GM11168 (cell line): ENCODE measurements around the gene DNAJC5.

ENCODE experiments used
- in situ Hi-C: fragments of 300-500 bp; cut with MboI; formaldehyde crosslinking; loops from one replicate; pipeline ENCODE4 v1.12.0; 2022; ENCODE audit warnings: low sequenced_read_pairs; ENCODE audit not compliant: unreplicated experiment

DNAJC5 gene

DNA sequence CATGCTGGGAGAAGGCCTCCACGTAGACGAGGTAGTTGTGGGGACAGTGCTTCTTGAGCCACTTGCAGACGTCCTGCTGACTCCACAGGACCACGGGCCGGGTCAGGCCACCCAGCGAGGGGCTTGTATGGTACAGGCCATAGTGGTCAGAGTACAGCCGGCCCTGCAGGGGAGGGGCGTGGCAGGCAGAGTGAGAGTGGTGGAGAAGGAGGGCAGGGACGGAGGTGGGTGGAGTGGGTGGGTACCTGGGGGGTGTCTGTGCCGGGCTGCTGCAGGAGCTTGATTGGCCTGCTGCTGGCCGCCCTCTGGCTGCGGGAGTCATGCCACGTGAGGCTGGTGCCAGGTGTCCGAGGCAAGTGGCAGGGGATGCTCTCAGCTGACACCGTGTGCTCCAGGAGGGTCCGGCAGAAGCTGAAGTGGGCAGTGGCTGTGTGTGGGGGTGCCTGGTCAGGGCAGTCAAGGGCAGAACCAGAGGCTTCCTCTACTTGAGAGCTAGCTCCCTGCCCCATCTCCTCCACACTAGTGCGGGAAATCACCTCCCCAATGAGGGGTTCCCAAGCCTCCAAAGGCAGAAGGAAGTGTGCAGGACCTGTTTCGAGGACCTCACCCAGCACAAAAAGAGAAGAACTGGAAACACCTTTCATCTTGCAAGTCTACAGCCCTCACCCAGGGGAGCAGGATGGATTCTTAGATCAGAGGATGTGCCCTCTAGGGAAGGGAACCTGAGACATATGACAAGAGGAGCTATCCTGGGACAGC, 82.2 kb downstream of the DNAJC5 start:
- in situ Hi-C loops = no loop called here

DNA sequence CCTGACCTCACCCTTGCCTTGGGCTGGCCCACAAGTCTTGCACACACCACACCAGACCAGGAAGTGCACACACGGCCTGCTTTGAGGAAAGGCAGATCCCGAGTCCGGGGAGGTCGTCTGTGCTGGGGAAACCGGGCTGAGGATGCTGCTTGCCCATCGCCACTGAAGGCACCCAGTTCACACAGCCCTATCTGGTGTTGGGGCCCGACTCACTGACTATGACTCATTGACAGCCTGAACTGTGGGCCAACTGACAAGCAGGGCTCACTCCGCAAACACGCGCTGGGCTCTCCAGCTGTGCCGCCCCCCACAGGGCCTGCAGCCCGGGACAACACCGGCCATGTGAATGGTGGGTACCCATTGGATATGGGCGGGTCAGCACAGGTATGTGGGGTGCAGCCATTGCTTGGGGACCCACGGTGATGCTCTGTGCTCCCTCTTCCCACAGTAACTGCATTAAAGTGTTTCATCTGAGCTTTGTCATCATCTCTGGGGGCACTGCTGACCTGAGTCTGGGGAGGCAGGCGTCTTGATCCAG, 82.9 kb downstream of the DNAJC5 start:
- in situ Hi-C loops = no loop called here

DNA sequence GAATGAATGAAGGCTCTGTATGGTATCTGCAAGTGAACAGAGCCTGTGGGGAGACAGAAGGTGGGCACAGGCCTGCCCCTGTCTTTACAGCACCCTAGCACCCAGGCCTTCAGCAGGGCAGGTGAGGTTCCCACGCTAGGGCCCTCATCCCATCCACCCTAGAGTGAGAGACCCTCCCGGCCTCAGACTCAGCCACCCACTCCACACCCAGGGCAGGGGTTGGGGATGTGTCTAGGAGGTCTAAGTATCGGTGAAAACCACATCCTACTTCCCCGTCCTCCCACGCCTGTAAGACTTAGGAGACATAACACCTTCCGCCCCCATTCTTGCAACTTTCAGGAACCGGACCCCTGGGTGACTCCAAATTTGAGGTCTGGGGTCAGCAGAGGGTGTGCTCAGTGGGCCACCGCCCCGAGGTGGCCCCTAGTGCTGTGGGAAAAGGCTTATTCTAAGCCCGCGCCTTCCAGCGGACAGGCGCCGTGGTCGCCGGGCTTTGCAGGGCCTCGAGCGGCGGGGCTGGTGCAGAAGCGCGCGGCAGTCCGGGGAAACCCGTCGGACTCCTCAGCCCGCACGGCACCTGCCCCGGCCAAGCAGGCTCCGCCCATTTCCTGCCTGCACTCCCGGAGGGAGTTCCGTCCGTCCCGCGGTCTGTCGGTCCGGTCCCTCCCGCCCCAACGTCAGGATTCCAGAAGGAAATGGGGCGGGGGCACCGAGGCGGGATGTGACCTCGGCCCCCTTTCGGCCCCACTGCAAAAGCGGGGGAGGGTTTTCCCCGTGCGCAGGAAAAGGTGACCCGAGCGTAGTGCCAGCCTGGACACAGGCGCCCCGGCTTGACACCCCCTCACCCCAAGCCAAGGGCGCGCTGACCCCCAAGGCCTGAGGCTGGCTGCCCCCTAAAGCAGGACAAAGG, 83.6 kb downstream of the DNAJC5 start:
- in situ Hi-C loops = no loop called here

DNA sequence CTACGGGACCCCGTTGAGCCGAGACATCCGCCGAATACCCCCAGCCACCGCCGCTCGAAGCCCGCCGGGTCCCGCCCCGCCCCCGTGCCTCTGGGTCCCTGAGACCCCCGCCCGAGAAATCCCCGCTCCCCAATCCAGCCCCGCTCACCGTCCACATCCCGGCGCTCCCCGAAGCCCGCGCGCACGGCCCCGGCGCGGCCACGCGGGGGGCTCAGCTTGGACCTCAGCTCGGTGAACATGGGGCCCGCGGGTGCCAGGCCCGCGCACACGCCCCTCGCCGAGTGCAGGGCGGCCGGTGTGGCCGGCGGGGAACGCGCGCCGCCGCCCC, 84.3 kb downstream of the DNAJC5 start:
- in situ Hi-C loops = no loop called here

DNA sequence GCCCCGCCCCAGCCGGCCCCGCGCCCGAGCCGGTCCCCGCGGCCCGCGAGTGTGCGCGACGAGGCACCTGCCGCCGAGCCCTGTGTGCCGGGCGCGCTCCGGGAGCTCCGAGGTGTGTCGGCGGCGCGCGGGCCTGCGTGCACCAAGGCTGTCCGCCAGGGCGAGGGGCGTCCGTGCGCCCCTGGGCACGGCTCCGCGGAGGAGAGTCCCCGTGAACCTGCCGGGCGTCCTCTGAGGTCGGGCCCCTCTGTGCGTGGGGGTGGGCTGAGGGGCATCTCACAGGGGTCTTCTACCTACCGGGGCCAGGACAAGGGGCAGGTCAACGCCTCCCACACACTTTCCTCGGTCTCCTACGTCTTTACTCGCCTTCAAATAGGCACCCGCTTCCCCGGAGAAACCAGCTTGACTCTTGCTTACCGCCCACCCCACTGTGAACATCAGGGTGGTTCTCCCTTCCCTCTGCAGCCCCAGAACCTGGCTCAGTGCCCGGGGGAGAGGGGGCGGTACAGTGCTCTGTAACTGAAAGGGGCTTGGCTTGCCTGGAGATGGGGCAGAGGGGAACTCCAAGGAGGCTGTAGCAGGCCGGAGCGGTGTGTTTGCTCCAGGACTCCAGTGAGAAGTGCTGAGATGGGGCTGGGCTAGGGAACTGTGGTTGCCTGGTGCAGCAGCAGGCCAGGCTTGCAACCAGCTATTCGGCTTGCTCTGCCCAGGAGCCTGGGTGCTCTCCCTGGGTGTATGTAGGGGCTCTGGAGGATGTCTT, 84.8 kb downstream of the DNAJC5 start, which contains the start of gene SAMD10:
TSS of gene SAMD10 (minus strand) at position 86 of the 760 bp plus-strand sequence. CDS start 175 bp downstream, outside the sequence.
- in situ Hi-C loops = no loop called here

DNA sequence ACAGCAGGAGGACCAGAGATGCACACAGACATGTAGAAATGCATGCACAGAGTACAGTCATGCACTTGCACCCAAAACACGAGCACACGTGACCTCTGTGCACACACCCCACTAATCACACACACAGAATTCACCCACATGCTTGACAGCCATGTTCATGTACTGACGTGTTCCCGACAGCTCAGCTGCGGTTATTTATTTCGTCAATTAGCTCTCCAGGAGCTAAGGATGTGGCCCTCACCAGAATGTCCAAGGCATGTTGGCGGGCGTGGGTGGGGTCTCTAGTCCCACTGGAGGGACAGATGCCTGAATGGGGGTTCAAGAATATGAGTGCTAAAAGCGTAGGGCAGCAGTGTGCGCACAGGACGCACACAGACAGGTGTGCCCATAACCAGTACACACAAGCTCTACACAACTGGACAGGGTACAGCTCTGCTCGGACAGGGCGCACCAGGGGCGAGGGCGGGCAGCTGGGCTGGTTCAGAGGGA, 85.4 kb downstream of the DNAJC5 start:
- in situ Hi-C loops = no loop called here

DNA sequence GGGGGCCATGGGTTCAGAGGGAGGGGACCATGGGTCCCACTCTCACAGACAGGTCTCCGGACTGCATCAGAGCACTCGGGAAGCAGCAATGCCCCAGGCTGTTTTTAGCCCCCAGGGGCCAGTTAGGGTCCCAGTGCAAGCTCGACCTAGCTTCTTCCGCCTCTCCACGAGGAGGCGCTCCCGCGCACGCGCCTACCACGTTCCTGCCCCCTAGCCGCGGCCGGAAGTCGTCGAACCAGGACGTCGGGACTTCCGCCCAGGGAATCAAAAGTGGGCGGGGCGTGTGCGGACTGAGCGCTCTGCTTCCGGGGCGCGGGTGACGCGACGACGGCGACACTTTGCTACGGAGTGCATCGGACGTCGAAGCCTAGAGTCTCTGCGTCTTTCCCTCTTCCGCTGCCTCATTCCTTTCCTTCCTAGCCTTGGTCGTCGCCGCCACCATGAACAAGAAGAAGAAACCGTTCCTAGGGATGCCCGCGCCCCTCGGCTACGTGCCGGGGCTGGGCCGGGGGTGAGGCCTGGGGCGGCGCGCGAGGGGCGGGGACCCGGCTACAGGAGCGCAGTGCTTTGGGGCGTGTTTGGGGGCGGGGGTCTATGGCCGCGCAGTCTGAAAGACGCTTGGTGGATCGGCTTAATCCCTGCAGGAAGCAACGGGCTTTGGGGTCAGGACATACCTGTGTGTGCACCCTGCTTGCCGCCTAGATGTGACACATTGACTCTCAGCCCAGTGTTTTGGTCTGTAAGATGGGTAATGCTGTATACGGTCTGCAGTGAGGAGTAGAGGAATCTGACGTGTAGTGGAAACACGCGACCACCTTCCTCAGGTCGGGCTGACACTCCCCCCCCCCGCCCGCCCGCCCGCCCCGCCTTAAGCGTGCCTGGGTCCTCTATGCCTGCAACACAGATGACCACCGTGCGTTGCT, 86.1 kb downstream of the DNAJC5 start, which contains the start of gene PRPF6:
TSS of gene PRPF6 (plus strand) at position 327 of the 923 bp plus-strand sequence. CDS start at position 441, 114 bp downstream.
- in situ Hi-C loops = no loop called here

DNA sequence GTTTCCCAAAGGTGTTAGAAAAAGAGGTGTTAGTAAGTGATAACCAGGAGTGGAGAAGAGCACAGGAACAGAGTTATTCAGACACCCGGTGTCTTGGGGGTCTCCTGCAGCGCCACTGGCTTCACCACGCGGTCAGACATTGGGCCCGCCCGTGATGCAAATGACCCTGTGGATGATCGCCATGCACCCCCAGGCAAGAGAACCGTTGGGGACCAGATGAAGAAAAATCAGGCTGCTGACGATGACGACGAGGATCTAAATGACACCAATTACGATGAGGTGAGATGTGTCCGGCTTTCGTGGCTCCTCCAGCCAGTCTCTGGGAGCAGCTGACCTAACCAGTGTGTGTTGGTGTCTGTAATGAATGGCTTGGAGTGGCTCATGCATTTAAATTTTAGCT, 88.0 kb downstream of the DNAJC5 start:
- in situ Hi-C loops = no loop called here
